GM12872 (cell line): Measurements from ENCODE around the gene NDN.

Experiments
- TF ChIP-seq, protein P1 (sequence below): IDR thresholded peaks from 3 replicates; pipeline ENCODE4 v1.5.1; 2011; ENCODE audit warnings: low read depth, mild to moderate bottlenecking, low read length, moderate library complexity; ENCODE audit not compliant: insufficient read depth

Gene NDN

DNA sequence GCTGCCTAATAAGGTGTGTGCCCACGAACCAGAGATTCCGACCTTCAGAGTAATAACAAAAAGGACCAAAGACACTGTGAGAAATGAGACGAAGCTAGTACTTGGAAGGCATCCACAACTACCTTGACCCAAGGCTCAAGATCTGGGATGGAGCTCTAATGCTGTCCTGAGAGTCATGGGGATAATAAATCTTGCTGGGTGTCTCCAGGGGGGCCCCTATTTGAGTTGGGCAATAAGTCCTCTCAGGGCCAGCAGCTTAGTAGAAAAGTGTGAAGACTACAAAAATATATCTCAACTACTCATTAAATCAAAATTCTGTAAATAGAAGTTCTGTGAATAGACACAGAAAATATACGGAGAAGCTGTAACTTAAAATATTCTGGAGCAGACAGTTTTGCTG, 2.9 kb upstream of the NDN start:
- TF ChIP-seq, protein P1, sequence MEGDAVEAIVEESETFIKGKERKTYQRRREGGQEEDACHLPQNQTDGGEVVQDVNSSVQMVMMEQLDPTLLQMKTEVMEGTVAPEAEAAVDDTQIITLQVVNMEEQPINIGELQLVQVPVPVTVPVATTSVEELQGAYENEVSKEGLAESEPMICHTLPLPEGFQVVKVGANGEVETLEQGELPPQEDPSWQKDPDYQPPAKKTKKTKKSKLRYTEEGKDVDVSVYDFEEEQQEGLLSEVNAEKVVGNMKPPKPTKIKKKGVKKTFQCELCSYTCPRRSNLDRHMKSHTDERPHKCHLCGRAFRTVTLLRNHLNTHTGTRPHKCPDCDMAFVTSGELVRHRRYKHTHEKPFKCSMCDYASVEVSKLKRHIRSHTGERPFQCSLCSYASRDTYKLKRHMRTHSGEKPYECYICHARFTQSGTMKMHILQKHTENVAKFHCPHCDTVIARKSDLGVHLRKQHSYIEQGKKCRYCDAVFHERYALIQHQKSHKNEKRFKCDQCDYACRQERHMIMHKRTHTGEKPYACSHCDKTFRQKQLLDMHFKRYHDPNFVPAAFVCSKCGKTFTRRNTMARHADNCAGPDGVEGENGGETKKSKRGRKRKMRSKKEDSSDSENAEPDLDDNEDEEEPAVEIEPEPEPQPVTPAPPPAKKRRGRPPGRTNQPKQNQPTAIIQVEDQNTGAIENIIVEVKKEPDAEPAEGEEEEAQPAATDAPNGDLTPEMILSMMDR = no peak

DNA sequence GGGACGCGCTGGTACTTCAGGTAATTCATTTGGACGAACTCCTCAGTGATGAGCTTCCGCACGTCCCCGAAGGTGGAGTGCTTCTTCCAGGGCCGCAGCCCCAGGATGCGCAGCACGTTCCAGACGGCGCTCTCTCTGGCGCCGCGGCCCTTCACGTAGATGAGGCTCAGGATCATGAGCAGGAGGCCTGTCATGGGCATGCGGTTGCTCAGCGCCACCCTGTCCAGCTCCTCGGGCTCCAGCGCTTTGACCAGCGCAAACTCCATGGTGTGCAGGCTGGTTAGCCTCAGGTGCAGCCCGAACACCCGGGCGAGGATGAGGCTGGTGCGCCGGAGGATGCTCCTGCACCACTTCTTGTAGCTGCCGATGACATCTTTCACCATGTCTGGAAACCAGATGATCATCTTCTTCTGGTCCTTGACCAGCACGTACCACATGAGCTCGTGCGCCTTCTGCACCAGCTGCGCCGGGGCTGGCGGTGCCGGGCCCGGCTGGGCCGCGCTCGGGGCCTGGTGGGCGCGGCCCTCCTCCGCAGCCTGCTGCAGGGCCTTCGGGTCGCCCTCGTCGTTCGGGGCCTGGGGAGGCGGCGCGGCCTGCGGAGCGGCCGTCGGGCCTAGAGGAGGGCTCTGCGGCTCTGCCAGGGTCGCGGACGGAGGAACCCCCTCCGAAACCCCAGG, 501 bp downstream of the NDN start:
- TF ChIP-seq, protein P1 = no peak

GRCh38 chr15:23671481-23671880, 15.6 kb downstream of the NDN start:
- TF ChIP-seq, protein P1 = no peak

DNA sequence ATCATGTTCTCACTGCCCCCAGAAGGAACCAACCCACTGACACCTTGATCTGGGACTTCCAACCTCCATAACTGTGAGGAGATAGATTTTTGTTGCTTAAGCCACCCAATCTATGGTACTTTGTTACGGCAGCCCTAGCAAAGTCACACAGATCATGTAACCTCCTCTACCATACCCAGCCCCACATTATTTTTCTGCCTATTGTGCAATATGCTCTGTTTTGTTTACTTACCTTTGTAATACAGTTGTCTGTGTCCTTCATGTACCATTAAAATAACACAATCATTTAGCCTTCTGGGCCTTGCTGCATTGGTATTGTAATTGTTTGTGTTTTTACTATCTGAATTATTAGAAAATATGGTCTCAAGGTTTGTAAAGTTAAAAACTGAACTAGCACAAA, 16.1 kb downstream of the NDN start:
- TF ChIP-seq, protein P1 = no peak

- TF ChIP-seq, protein P1 = no peak
These were observed 23.9 kb downstream of the NDN start for GRCh38 chr15:23663232-23663631.

- TF ChIP-seq, protein P1 = peak; percentile 38; the same call in 2 of the 3 replicates
These were observed 38.1 kb downstream of the NDN start for GRCh38 chr15:23648920-23649515.

DNA sequence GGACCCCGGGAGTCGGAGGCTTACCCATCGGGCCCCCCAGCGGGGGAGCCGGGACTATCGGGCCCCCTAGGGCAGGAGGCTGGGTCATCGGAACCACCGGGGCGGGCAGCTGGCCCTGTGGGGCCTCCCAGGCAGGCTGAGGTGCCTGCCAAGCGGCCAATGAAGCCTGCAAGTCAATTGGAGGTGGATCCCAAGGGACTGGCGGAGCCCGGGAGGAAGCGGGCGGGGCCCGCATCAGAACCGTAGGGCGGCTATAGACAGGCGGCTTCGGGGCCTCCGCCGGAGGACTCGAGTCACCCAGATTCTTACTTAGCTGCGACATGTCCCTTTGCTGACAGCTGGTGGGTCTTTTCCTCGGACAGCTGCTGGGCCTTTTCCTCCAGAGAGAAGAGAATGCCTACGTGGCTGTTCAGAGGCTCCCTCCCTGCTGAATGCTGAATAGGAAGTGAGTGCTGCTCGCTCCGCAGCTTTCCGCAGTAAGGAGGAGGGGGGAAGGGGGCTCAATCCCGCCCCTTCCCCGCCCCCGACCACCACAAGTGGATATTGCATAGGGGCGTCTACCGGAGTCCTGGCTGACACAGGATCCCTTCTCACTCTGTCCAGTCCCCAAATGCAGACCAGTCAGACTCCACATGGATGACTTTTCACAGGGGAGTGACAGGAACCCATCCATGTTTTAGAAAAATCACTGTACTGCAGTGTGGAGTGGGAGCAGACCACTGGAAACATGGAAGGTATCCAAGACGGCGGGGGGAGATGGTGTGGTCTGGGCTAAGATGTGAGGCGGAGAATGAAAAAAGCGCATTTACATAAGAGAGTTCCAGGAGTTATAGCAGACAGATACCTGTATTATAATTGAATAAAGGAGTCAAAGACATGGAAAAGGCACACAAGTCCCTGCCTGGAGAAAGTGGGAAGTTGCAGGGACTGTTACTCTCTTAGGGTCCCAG, 39.4 kb downstream of the NDN start, which contains the start of gene MAGEL2:
Gene MAGEL2 (minus strand): TSS at position 447 of the 950 bp plus-strand sequence. CDS start 125 bp downstream, at position 322.
- TF ChIP-seq, protein P1 = no peak
